NCI-H1417 (cell line): ENCODE results near the gene PLCE1.

Experiments
- DNase-seq, 3 experiments: peaks; one replicate each; lab custom pipeline; 2025; lab: John Stamatoyannopoulos, UW

PLCE1 gene

GRCh38 chr10:93994438-93994801 is 689 bp downstream of the PLCE1 start:
- peak in 2 of 3 experiments; percentile 3 to 60 for DNase-seq

GRCh38 chr10:93995182-93995581 is 1.5 kb downstream of the PLCE1 start:
- DNase-seq: no peak

- DNase-seq: no peak
Observed at GRCh38 chr10:93995598-93996271, 2.0 kb downstream of the PLCE1 start.

- DNase-seq: no peak
Observed at GRCh38 chr10:93996551-93996950, 2.8 kb downstream of the PLCE1 start.

- DNase-seq: no peak
Observed at GRCh38 chr10:93997546-93997945, 3.8 kb downstream of the PLCE1 start.

GRCh38 chr10:93999401-93999851 is 5.7 kb downstream of the PLCE1 start:
- DNase-seq: no peak

- DNase-seq: no peak
Observed at GRCh38 chr10:94000638-94001415, 7.1 kb downstream of the PLCE1 start.

- DNase-seq: no peak
Observed at GRCh38 chr10:94001416-94001810, 7.7 kb downstream of the PLCE1 start.

GRCh38 chr10:94002156-94002555 is 8.4 kb downstream of the PLCE1 start:
- DNase-seq: no peak

GRCh38 chr10:94003488-94003887 is 9.8 kb downstream of the PLCE1 start:
- DNase-seq: no peak

- DNase-seq: no peak
Observed at GRCh38 chr10:94005050-94005449, 11.3 kb downstream of the PLCE1 start.

GRCh38 chr10:94006591-94007550 is 13.1 kb downstream of the PLCE1 start:
- peak in 1 of 3 experiments; percentile 2 for DNase-seq

- DNase-seq: no peak
Observed at GRCh38 chr10:94008526-94008925, 14.8 kb downstream of the PLCE1 start.

GRCh38 chr10:94010116-94010515 is 16.4 kb downstream of the PLCE1 start:
- no peak for DNase-seq

GRCh38 chr10:94010886-94011285 is 17.2 kb downstream of the PLCE1 start:
- no peak for DNase-seq

- no peak for DNase-seq
Observed at GRCh38 chr10:94011296-94011695, 17.6 kb downstream of the PLCE1 start.

GRCh38 chr10:94012834-94013233 is 19.1 kb downstream of the PLCE1 start:
- DNase-seq: no peak

GRCh38 chr10:94013331-94013760 is 19.6 kb downstream of the PLCE1 start:
- DNase-seq: peak in 1 of 3 experiments; percentile 29

GRCh38 chr10:94014304-94014703 is 20.6 kb downstream of the PLCE1 start:
- DNase-seq: no peak

GRCh38 chr10:94016727-94017714 is 23.3 kb downstream of the PLCE1 start:
- DNase-seq: peak in 1 of 3 experiments; percentile 5

- DNase-seq: no peak
Observed at GRCh38 chr10:94018107-94018506, 24.4 kb downstream of the PLCE1 start.
